Bronchial epithelial cell (primary cell): ENCODE measurements around the gene IL4R. TPM values are rescaled to one million over a fixed set of nuclear protein-coding genes. Genes with fewer than 3 reads are reported as not detected.
"Not testable (repeated sequence)": the region's sequence is repeated elsewhere in the genome, so short reads cannot be mapped to it uniquely, and the experiment has no call there.

Experiments used
- DNase-seq: peaks from one replicate; pipeline ENCODE4 v3.0.0-alpha.2; 2010; ENCODE audit warnings: low read depth
- FAIRE-seq: peaks from 2 replicates; lab custom pipeline; 2011; peaks lifted over from hg19 to GRCh38; lab: Jason Lieb, UNC
- H3K27me3 ChIP-seq: 2 replicates; pipeline ENCODE4 v1.5.1; 2011; ENCODE audit warnings: low read length; ENCODE audit not compliant: control insufficient read depth, insufficient read depth
- H3K36me3 ChIP-seq: 2 replicates; pipeline ENCODE4 v1.5.1; 2011; ENCODE audit warnings: low read length; ENCODE audit not compliant: control insufficient read depth, insufficient read depth
- H3K4me3 ChIP-seq: 2 replicates; pipeline ENCODE4 v1.5.1; 2011; ENCODE audit warnings: mild to moderate bottlenecking, low read depth, low read length, control low read depth
- total RNA-seq: library from RNA; depleted of rRNA; stranded (reverse); fragments of >200 nt; gene quantifications from 2 replicates; pipeline ENCODE4 v1.2.1, GENCODE V29; 2014
- TF ChIP-seq, protein P1 (sequence below): IDR thresholded peaks from 2 replicates; pipeline ENCODE4 v1.5.1; 2011; ENCODE audit warnings: mild to moderate bottlenecking, moderate library complexity, low read length, control low read depth, inconsistent platforms; ENCODE audit not compliant: insufficient read depth, severe bottlenecking

IL4R gene
- total RNA-seq, 1 donor from 2014 or later, result 25.8 TPM

DNA sequence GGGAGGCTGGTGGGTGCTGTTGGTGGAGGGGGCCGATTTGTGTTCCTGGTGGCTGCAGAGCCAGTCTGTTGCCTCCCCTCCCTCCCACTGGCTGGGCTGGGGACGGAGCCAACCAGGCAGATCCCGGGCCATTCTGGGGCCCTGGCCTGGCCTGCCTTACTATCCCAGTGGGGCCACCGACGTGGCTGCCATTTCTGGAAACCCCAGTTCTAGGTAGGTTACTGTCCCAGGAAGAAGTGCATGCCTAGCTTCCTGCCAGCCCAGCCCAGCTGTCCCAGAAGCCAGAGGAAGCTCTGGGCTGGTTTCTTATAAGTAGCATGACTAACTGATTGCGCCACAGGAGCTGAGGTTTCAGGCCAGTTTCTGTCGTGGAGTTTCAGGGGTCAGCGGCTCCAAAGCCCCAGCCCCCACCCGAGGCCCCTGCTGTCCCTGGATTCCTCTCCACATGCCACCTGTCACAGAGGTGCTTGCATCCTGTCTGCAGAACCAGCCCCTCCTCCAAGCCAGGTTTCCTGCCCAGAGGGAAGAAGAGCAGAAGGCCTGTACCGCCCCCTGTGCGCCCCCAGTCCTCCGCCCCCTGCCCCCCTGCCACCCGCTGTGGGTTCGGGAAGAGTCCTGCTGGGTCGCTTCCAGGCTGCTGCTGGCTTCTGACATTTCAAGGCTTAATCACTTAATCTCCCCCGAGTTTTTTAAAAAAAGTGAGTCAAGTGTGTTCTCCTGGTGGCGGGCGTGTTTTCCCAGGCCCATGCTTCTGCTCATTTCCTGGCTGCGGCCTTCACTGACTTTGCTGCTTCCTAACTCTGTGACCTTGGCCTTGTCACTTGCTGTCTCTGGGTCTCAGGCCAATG, 13.2 kb downstream of the IL4R start:
- H3K27me3 ChIP-seq, result no peaks in the 10 kb centered on the region
- H3K4me3 ChIP-seq, result no peak overlapping the region
- DNase-seq (peak; percentile 90), FAIRE-seq (no peak)
- TF ChIP-seq, protein P1, sequence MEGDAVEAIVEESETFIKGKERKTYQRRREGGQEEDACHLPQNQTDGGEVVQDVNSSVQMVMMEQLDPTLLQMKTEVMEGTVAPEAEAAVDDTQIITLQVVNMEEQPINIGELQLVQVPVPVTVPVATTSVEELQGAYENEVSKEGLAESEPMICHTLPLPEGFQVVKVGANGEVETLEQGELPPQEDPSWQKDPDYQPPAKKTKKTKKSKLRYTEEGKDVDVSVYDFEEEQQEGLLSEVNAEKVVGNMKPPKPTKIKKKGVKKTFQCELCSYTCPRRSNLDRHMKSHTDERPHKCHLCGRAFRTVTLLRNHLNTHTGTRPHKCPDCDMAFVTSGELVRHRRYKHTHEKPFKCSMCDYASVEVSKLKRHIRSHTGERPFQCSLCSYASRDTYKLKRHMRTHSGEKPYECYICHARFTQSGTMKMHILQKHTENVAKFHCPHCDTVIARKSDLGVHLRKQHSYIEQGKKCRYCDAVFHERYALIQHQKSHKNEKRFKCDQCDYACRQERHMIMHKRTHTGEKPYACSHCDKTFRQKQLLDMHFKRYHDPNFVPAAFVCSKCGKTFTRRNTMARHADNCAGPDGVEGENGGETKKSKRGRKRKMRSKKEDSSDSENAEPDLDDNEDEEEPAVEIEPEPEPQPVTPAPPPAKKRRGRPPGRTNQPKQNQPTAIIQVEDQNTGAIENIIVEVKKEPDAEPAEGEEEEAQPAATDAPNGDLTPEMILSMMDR, result no peak
- peaks cover 18% of the 10 kb centered on the region for H3K36me3 ChIP-seq

DNA sequence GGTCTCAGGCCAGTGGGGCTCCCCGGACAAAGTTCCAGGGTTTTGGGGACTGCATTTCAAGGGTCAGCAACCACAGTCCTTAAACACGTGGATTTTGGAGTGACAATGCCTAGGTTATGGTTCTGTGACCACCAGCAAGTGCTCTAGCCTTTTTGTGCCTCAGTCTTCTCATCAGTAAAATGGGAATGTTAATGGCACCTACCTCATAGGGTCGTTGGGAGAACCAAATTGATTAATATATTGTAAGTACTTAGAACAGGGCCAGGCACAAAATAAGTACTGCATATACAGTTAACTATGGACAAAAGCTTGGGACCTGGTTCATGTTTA, 13.8 kb downstream of the IL4R start:
- Histone ChIP-seq H3K36me3 (peaks cover 20% of the 10 kb centered on the region), H3K27me3 (no peaks in the 10 kb centered on the region), H3K4me3 (no peak overlapping the region)
- TF ChIP-seq, protein P1, result no peak
- FAIRE-seq, result no peak
- no peak for DNase-seq

DNA sequence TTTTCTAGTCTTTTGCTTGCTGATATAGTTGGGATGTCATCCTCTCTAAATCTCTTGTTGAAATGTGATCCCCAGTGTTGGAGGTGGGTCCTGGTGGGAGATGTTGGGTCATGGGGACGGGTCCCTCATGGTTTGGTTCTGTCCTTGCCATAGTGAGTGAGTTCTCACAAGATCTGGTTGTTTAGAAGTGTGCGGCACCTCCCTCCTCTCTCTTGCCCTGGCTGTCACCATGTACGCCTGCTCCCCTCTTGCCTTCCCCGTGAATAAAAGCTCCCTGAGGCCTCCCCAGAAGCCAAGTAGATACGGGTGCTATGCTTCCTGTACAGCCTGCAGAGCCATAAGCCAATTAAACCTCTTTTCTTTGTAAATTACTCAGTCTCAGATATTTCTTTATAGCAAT, 15.2 kb downstream of the IL4R start:
- no peak for FAIRE-seq
- TF ChIP-seq, protein P1, result no peak
- Histone ChIP-seq H3K27me3 (no peaks in the 10 kb centered on the region), H3K4me3 (no peak overlapping the region), H3K36me3 (peaks cover 24% of the 10 kb centered on the region)
- DNase-seq, result no peak

DNA sequence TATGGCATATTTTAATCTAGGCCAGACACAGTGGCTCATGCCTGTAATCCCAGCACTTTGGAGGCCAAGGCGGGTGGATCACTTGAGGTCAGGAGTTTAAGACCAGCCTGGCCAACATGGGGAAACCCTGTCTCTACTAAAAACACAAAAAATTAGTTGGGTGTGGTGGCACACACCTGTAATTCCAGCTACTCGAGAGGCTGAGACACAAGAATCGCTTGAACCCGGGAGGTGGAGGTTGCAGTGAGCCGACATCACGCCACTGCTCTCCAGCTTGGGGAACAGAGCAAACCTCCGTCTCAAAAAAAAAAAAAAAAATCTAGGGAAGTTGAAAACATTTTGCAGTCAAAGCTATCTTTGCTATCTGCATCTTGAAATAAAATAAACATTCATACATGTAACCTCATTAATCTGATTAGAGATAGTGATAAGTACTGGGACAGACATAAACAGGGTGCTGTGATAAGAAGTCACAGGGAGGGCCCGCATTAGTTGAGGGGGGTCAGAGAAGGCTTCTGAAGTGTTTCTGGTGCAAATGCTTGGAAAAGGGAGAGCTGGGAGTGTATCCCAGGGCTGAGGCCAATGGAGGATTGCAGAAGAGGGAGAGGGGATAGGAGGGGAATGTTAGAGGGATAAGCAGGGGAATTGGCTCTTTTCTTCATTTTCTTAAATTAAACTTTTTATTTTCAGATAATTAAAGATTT, 15.8 kb downstream of the IL4R start:
- H3K27me3 ChIP-seq, H3K4me3 ChIP-seq, DNase-seq, FAIRE-seq: not testable (repeated sequence)
- peaks cover 25% of the 10 kb centered on the region for H3K36me3 ChIP-seq

DNA sequence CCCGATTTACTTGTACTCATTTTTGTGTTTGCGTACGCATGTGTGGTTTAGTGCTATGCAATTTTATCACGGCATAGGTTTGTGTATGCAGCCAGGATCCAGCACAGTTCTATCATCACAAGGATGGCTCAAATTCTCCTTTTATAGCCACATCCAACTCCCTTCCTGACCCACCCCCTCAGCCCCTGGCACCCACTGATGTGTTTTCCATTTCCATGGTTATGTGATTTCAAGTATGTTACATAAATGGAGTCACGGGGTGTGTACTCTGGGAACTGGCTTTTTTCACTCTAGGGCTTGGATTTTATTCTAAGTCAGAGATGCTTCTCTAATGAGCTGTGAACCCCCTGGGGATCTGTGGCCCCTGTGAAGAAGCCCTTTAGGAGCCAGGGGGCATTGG, 16.8 kb downstream of the IL4R start:
- no peak overlapping the region for H3K4me3 ChIP-seq
- TF ChIP-seq, protein P1, result no peak
- H3K27me3 ChIP-seq, result no peaks in the 10 kb centered on the region
- FAIRE-seq (no peak), DNase-seq (peak; percentile 27)
- H3K36me3 ChIP-seq, result peaks cover 25% of the 10 kb centered on the region

DNA sequence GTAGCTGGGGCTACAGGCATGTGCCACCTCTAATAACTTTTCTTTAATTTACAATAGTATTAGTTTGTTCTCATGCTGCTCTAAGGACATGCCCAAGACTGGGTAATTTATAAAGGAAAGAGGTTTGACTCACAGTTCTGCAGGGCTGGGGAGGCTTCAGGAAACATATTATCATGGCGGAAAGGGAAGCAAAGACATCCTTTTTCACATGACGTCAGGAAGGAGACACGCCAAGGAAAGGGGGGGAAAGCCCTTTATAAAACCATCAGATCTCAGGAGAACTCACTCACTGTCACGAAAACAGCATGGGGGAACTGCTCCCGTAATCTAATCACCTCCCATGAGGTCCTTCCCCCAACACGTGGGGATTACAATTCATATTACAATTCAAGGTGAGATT, 18.3 kb downstream of the IL4R start:
- H3K27me3 ChIP-seq, result no peaks in the 10 kb centered on the region
- H3K4me3 ChIP-seq, result no peak overlapping the region
- peaks cover 27% of the 10 kb centered on the region for H3K36me3 ChIP-seq
- FAIRE-seq, result no peak
- TF ChIP-seq, protein P1, result no peak
- DNase-seq, result no peak
